GM03348 (cell line): ENCODE data around the gene SLC2A2.
A peak's percentile ranks its signal among the peaks of the same experiment; 100 is the strongest.

Experiments used
- DNase-seq: peaks from one replicate; pipeline ENCODE4 v3.0.0; 2012; ENCODE audit warnings: low spot score

Gene SLC2A2

DNA sequence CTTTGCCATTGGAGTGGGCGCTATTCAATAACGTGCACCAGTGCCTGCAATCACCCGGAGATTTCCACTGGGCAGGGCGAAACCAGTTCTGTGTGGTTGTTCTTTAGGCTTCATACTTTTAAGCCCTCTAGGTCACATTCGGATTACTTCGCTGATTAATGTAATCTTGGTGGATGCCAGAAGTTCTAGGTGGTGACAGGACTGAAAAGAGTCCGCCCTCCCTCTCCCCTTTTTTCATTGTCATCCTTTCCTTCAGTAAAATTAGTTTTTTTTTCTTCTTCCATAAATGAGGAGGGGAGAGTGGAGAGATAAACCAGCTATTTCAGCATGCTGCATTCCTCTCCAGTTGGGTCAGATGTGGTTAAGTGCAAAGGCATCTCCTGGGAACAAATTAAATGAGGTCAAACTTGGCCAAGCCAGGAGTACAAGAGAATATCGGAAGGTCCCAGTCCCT is 2.3 kb upstream of the SLC2A2 start:
- DNase-seq: peak; percentile 81

DNA sequence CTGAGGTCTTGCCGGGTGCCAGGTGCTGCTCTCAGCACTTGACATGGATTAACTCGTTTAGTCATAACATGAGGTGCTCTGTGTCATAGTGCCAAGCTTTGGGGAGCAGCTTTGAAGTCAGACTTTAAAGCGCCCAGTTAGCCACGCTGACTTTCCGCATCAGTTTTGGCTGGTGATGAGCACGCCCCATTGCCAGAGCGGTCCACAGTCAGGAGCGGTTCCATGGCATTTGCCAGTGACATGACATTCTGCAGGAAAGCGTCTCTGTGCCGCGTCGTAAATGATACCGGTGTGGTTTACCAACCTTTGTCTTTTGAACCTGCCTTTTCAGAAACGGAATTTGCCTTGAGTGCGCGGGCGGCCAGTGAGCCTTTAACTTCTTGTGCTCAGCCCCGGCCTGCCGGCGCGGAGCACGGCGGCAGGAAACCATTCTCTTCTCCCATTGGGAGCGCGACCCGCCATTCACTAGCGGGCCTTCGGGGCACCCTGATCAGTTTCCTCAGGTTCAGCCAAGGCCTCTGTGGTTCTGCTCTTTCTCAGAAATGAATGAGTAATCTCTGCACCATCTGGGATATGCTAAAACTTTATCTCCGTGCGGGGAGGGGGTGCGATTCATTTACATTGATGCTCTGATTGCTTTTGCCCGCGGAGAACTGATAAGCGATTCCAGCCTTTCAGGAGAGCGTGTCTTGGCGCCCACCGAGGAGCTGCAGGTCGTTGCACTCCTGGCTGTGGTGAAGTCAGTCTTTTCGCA is 1.7 kb upstream of the SLC2A2 start:
- peak; percentile 89 for DNase-seq

DNA sequence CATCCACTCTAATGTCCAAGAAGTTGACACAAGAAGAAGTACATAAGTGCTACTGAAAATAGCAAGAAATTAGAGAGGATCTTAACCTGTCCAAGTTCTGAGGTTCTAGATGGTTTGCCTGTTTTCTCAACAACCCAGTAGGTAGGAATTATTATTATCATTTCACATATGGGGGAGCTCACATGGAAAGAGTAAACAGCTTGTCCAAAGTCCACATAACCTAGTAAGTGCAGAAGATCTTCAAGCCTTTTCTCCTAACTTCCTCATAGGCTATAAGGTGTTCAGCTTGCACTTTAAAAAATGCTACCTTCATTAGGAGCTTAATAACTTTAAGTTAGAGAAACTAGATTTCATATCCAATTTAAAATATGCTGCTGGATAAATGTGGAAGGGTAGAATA is 3.0 kb downstream of the SLC2A2 start:
- no peak for DNase-seq

DNA sequence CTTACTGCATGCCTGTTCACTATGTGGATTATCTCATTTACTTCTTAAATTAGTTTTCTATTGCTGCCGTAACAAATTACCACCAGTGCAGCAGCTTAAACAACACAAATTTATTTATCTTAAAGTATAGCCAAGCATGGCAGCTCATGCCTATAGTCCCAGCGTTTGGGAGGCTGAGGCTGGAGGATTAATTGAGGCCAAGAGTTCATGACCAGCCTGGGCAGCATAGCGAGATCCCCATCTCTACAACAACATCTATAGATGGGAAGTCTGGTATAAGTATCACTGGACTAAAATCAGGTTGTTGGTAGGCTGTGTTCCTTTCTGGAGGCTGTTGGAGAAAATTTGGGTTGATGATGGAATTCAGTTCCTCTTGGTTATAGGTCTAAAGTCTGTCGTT is 5.1 kb downstream of the SLC2A2 start:
- no peak for DNase-seq

DNA sequence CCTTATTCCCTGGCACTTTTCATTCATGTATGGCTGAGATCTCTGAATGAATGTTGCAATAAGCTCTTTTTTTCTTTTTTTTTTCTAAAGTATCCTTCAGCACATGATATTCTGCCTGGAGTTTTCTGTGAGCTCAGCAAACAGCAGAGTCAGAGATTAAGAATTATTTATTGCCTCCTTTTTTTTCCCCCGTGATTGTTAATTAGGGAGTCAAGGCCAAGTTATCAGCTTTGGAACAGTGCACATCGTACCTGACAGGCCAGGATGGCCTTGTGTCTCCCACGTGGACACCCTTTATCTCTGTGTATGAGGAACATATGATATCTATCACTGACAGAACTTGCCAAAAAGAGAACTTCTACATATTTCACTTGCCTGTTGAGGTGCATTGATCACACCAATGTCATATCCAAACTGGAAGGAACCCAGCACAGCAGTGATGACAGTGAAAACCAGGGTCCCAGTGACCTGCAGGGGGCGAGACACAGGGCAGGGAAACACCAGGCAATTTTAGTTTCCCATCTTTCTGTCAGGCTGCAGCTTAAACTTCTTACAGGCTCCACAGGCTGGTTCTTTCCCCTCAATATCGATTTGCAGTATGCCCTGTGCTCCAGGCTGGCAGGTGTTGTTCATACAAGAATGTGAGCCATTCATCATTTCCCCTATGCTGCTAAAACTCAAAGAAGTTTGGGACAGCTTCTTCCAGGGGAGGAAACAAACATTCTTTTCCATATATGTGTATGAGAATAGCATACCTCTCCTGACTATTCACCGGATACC is 8.2 kb downstream of the SLC2A2 start:
- DNase-seq: no peak

DNA sequence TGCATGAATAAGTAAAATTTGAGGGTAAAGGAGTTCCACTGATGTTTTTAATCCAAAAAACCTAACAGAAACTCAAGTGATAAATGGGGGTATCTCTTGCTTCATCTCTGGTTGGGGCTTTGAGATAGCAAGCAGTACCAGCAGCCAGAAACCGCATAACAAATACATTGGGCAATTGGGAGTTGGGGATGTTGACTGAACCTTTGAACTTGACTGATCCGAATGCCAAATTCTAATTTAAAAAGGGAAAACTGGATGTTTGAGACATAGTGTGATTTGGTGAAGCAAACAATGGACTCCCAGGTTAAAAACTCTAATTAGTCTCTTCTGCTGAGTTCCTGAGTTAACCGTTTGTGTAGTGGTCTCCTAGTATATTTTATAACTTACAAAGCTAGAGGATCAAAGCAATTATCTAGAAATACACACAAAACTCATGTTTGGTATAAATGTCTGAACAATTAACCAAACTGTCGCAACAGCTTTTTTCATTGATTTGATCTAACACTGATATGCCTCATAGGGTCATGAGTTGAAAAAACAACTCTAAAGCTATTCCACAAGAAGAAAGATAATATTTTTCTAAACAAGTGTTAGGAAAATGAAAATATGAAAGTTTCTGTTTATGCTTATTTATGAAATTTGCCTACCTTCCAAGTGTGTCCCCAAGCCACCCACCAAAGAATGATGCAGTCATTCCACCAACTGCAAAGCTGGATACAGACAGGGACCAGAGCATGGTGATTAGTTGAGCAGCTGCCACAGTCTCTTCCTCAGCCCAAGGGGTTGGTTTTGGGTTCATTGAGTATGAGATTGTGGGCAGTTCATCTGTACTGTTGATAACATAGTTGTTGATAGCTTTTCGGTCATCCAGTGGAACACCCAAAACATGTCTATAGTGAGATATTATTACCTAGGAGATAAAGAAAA is 12.4 kb downstream of the SLC2A2 start:
- DNase-seq: no peak

DNA sequence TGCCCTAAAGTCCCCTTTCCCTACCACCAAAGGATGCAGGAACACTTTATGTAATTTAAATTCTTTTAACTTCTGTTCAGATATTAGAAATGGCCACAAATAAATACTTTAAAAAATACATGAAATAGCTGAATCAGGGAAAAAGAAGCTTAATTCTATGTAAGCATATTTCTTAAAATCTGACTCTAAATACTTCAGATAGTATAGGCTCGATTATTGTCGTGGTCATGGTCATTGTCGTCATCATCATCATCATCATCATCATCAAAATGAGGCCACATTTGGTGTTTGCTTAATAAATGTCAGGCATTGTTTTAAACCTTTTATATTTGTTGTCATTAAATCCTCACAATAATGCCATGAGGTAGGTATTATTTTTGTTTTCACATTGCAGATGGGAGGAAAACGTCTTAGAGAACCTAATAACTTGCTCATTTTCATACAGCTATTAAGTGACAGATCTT is 14.6 kb downstream of the SLC2A2 start:
- DNase-seq: no peak

DNA sequence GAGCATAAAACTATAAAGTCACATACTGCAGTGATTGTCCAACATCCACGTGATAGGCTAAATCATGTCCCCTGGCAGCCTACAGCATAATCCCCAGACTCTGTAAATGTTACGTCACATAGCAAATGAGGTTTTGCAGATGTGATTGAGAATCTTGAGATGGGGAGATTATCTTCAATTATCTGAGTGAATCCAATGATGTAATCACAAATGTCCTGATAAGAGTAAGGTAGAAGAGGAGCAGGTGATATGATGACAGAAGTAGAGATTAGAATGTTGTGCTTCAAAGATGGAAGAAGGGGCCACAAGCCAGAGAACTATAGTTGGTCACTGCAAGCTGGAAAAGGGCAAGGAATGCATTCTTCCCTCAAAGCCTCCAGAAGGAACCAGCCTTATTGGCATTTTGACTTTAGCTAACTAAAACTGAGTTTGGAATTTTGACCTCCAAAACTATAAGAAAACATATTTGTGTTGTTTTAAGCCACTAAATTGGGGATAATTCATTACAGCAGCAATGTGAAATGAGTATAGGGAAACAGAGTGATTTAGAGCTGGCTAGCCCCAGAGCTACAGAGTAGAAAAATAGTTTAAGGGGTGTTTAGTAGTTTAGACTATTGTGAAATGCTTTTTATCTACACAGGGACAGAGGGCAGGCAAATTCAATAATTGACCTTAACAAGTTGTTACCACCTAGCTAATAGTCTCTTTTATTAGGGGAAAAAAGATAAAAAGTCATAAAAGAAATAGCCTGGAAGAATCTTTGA is 15.2 kb downstream of the SLC2A2 start:
- no peak for DNase-seq

DNA sequence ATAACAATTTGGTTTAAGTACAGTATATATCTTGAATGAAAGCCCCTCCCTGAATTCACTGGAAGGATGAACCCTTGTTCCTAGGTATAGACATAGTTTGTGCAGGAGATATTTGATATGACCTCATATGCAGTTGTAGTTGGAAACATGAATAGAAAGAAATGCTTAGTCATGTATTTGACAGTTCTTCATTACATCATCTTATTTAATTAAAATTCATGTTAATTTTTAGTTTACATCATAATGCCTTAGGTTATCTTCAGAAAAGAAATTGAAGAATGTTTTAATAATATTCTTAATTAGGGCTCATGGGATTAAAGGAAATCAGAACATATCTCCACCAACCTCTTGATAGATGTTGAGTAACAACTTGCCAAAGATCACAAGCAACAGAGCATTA is 19.2 kb downstream of the SLC2A2 start:
- no peak for DNase-seq

DNA sequence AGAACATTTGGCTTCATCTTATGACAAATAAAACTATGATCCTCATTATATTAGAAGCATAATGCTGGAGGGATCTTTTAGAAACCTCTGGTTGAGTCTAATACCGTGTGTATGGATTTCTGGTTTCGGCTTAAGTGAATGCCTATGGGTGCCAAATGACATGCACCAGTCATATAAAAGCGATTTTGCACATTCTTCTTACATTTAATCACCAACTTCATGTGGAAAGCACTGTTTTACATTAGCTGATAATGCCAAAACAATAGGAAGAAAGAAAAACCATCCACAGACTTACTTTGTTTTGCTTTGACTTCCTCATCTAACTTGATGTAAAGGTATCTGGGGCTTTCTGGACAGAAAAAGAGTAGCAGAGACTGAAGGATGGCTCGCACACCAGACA is 20.9 kb downstream of the SLC2A2 start:
- DNase-seq: peak; percentile 35

DNA sequence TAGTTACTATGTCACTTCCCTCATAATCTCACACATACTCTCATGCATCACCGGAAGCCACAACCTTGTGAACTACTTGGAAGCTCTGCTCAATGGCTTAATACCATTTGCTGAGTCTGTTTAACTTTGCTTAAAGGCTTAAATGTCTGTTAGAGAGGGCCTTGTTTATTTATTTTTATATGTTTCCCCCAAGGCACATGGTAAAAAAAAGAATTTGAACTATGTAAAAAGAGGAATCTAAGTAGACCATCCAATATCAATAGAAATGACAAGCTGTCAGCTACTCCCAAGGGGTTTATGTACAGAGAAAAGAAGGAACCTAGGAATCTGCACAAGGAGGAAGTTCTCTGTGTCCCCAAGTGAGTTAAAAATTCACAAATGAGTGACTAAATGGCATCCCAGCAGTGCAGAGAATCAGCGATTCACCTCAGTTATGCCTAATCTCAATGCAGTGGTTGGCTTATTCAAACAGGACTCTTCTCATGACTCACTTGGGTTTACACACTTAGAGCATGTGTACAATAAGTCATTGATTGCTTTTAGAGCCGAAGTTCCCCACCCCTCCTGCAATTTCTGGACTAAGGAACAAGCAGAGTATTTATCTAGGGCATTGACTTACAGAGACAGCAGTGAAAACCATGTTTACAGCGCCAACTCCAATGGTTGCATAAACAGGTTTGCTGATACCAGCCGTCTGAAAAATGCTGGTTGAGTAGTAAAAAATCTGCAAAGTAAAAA is 24.4 kb downstream of the SLC2A2 start:
- no peak for DNase-seq

DNA sequence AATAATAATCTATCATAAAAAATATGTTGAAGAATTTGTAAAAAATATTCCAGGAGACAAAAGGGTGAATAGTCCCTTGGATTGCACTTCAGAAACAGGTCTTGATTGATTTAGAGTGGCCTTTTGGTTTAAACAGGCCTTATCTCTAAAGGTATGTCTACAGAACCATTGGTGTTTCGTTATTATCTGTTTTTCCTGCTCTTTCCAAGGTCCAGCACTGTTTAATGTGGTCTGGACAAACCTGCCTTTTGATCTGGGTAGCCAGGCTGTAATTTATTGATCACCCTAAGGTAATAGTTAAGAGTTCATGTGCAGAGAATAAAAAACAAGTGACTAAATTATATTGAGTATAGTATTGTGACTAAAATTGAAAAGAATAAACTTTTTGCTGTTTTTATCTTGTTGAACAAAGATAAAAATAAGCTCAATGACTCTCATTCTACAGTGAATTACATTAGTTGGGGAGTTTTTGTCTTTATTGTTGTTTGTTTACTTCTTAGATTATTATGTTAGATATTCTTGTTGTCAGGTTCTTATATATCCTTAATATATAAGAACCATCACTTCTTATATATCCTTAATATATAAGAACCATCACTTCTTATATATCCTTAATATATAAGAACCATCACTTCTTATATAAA is 25.1 kb downstream of the SLC2A2 start:
- no peak for DNase-seq

DNA sequence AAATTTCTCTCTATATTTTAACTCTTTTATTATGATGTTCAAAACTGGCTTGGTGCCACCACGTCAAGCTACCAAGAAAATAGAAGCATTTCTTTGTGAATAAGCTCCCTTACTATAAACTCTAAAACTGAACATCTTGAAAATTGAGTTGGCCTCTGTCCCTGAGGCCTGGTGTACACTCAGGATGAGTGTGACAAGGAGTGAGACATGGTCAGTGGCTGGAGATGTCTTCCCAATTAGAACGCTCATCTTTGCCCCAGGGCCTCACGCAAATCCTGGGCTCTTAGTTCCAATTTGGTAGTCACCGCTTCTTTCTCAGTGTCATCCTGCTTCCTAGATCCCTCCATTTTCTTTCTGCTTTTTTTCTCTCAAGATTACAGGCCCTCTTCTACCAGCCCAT is 26.2 kb downstream of the SLC2A2 start:
- no peak for DNase-seq

DNA sequence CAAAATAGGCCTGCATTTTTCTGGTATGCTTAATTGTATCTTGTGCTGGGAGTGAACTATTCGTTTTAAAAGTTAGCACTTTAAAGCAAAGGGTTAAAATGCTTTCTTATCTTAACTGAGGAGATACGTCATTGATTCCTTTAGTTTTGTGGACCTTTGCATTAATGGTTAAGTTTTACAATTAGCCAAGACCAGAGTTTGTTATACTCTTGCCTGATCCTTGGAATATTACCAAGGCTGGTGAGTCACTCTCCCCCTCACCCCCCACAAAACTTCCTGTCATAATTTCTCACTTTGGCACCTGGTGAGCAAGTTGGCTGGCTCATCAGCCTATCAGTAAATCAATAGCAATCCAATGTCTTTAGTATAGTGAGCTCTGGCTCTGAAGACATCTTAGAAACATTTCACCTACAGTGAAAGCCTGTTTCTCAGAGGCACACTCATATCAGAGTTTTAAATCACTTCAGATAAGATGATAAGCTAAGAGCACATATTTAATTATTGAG is 26.7 kb downstream of the SLC2A2 start:
- peak; percentile 31 for DNase-seq

DNA sequence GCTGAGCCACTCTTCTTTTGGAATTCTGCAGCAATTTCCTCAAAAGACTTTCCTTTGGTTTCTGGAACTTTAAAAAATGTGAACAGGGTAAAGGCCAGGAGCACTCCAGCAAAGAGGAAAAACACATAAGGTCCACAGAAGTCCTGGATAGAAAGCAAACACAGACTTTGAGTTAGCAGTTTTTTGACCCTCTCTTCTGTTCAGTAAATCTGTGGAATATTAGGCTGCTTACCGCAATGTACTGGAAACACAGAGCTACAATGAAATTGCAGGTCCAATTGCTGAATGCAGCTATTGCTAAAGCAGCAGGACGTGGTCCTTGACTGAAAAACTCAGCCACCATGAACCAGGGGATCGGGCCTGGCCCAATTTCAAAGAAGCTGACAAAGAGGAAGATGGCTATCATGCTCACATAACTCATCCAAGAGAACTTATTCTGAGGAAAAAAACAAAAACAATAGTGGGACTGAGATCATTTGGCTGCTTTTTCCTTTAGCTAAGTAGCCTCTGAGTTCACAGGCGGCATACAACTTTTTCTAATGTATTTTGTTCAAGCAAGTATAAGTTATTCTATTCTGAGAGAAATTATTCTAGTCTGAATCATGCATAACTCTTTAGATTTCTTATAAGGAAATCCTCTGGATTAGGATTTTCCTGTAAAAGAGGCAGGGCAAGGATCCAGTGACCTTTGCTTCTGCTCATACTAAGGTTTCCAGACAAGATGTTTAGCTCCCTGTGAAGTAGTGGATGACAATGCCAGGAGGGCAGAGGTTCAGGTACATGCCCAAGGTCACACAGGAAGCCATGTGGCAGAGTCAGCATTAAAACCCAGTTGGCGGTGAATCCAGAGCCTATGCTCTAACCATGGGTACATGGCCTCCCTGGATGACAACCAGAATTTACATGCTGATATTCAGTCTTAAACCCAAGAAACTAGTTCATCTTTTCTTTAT is 28.3 kb downstream of the SLC2A2 start:
- peak; percentile 15 for DNase-seq

DNA sequence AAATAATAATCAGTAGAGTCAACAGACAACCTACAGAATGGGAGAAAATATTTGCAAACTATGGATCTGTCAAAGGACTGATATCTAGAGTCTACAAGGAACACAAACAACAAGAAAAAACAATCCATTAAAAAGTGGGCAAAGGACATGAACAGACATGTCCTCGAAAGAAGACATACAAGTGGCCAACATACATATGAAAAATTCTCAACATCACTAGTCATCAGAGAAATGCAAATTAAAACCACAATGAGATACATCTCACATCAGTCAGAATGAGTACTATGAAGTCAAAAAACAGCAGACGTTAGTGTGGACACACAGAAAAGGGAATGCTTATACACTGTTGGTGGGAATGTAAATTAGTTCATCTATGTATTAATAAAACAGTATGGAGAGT is 33.7 kb downstream of the SLC2A2 start:
- DNase-seq: no peak

DNA sequence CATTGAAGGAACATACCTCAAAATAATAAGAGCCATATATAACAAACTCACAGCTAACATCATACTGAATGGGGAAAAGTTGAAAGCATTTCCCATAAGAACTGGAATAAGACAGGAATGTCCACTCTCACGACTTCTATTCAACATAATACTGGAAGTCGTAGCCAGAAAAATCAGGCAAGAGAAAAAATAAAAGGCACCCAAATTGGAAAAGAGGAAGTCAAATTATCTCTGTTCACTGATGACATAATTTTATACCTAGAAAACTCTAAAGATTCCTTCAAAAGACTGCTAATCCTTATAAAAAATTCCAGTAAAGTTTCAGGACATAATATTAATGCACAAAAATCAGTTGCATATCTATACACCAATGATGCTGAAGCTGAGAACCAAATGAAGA is 34.9 kb downstream of the SLC2A2 start:
- DNase-seq: no peak

DNA sequence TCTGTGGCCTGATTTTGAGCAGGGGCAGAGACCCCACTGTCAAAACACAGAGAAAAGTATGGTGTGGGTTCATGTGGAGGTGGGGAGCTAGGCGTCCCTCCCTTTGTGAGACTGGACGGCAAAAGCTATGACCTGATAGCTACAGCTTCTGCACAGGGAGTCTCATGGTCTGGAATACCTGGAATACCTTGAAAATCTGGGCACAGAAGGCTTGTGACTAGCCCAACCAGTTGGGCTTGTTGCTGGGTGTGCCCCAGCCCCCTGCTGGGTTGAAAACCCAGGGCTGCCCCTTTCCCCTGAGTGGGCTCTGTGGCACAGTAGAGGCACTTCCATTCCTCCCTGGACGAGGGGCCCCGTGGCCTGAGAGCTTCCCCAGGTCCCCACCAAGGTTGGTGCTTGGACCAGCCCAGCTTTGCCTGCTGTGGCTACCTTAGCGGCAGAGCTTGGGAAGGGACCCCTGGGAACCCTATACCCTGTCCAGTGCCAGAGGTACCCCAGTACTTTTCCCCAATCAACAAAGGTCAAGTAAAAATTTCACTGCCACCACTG is 37.3 kb downstream of the SLC2A2 start:
- no peak for DNase-seq

DNA sequence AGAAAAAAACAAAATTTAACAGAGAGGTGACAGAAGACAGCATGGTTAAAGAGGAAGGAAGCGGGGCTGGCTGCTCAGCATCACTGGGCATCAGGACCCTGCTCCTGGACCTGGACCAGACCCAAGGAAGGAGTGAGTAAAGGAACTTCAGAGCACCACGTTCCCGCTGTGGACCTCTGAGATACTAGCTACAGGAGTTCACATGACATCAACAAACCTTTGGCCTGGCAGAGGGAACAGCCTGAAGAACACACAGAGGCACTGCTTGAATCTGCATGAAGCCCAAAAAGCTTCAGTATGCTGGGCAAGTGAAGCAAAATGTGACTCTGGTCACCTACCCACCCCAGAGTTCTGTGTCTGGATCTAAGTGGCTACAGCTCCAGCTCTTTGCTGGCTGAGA is 38.1 kb downstream of the SLC2A2 start:
- no peak for DNase-seq
